Vagina (tissue), 2 donors: ENCODE data around the gene CCDC197.

Source experiments
- CTCF ChIP-seq, 3 experiments: fragments of 450-650 bp in 2 of 3; fragments of 200-600 bp in 1 of 3; sonication (generic) in 1 of 3; IDR thresholded peaks; one replicate each; pipeline ENCODE4 v1.5.1; 2017 to 2019; ENCODE audit warnings: antibody characterized with exemption in 3 of 3, mild to moderate bottlenecking in 2 of 3, moderate library complexity in 2 of 3
- POLR2A ChIP-seq, 2 donors: fragments of 450-650 bp; IDR thresholded peaks; one replicate each; pipeline ENCODE4 v1.6.1; 2017; ENCODE audit warnings: antibody characterized with exemption in 2 of 2, mild to moderate bottlenecking in 2 of 2, moderate library complexity in 2 of 2
- POLR2AphosphoS5 ChIP-seq, 2 donors: sonication (generic); formaldehyde crosslinking; IDR thresholded peaks; one replicate each; pipeline ENCODE4 v1.9.0; 2017; ENCODE audit warnings: antibody characterized with exemption in 2 of 2, mild to moderate bottlenecking in 2 of 2, low read depth in 1 of 2; ENCODE audit not compliant: insufficient read depth in 1 of 2

GRCh38 chr14:94045563-94046345, 48.7 kb downstream of the CCDC197 start:
- no peak for TF ChIP-seq CTCF (IDR thresholded peaks at IDR 0.05)
- TF ChIP-seq POLR2AphosphoS5 (IDR thresholded peaks at IDR 0.05; ENCODE audit: insufficient read depth in 1 of 2, low read depth in 1 of 2), result no peak
- TF ChIP-seq POLR2A (IDR thresholded peaks at IDR 0.05), result no peak
